Glomerular endothelial cell (primary cell): ENCODE data around the gene MAP3K9. TPM values are rescaled to one million over a fixed set of nuclear protein-coding genes. Genes with fewer than 3 reads are reported as not detected.

Source experiments
- DNase-seq: peaks from one replicate; pipeline ENCODE4 v3.0.0-alpha.2; 2011; ENCODE audit warnings: low read depth, low spot score; ENCODE audit errors: extremely low read depth
- total RNA-seq: library from RNA; depleted of rRNA; stranded (reverse); fragments of >200 nt; gene quantifications from 2 replicates; pipeline ENCODE4 v1.2.3, GENCODE V29; 2015

Gene MAP3K9
- total RNA-seq, 1 donor from 2014 or later = 0.88 TPM

DNA sequence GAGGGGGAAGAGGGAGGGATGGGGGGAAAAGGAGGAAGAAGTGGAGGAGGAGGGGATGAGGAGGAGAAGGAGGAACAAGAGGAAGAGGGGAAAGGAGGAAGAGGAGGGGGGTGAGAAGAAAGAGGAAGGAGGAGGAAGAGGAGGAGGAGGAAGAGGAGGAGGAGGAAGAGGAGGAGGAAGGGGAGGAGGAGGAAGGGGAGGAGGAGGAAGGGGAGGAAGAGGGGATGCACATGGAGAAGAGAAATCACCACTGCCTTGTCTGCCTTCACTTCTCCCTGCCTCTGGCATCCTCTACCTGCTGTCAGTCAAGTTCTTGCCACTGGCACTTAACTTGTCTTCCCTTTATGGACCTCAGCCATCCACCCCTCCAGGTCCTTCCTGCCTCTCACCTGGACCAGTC, 107.7 kb downstream of the MAP3K9 start:
- DNase-seq = no peak

DNA sequence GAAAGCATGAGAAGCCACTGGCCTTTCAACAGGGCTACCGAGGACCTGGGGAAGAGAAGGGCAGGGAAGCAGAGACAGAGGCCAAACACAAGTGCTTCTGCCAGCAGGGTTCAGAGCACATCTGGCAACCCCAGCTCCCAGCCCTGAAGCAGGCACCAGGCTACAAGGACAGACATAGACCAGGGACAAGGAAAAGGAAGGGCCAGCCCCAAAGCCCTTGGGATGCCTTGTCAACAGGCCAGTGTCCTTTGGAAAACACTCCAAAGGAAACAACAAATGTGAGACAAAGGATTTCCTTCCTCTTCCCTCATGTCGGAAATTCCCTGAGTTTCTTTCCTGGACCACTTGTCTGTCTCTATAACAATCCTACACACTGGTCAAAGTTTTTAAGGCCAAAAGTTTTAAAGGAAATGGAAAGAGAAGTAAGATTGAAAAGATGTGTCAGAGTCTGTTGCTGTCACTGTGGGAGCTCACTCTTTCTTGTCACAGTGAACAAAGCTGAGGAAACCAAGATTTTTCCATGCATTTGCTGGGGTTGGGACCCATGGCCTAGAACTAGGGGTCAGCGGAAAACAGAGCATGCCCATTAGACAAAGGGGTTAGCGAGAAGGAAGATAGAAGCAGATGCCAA, 108.2 kb downstream of the MAP3K9 start:
- DNase-seq = no peak

- no peak for DNase-seq
Observed at GRCh38 chr14:70699646-70700045, 109.7 kb downstream of the MAP3K9 start.

DNA sequence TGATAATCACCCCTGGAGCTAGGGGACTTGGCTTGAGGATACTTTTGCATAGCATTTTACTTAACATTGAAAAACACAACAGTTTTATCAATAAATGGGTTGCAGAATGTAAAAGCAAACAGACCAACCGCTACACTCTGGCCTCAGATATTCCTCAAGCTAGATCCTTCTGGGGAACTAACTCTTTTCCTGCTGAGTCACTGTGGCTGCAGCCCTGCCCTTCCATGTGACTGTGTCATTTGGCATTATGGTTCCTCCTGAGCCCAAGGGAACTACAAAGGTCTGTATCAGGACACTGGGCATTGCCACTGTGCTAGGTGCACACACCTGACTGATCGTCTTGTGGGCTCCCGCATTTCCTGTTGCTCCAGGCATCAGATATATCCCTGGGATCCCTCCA, 111.0 kb downstream of the MAP3K9 start:
- DNase-seq = no peak

- DNase-seq = no peak
Observed at GRCh38 chr14:70697701-70698100, 111.6 kb downstream of the MAP3K9 start.

- no peak for DNase-seq
Observed at GRCh38 chr14:70696026-70696425, 113.3 kb downstream of the MAP3K9 start.

DNA sequence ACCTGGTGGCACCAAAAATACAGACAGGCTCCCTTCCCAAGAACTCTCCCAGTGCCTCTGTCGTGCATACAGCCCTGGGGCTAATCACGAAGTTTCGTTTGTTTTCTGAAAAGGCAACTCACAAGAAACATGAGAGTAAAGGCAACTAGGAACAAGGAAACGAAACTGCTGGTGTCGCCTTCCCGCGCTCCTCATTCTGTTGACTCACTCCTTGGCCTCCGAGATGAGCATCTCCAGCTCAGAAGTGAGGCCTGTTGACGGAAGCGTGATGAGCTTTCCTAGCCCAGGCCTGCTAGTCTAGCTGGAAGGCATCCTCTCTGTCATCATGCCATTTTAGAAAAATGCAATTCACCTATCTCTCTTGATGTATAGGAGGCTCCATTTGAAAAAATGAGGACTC, 117.1 kb downstream of the MAP3K9 start:
- no peak for DNase-seq

- no peak for DNase-seq
Observed at GRCh38 chr14:70685474-70686197, 123.7 kb downstream of the MAP3K9 start.

DNA sequence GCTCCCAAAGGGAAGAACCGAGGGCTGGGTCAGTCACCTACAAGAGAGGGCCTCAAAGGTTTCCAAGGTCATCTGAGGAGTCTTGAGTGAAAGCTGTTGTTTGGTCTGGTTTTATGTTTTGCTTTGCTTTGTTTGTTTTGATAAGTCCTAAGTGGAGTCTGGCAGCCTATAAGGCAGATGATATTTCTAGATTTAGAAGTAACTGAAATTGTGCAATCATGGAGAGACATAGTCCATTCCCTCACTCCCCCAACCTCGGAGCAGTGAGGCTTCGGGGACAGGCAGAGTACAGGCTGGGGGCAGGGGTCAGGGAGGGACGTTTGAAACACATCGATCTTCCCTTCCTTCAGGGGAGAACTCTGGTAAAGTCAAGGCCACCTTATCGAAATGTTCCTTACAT, 125.3 kb downstream of the MAP3K9 start:
- DNase-seq = no peak

GRCh38 chr14:70680748-70681147, 128.6 kb downstream of the MAP3K9 start:
- no peak for DNase-seq

- DNase-seq = no peak
Observed at GRCh38 chr14:70677341-70677740, 132.0 kb downstream of the MAP3K9 start.

Other genes starting within 250 kb of the MAP3K9 start
- 24.0 and 26.8 TPM in 2 replicates for gene MED6, start 208.9 kb downstream of the MAP3K9 start, total RNA-seq
- 0.76 and 4.3 TPM in 2 replicates for gene TTC9, start 167.6 kb downstream of the MAP3K9 start, total RNA-seq
- gene PCNX1, start 97.9 kb upstream of the MAP3K9 start, total RNA-seq = 22.9 and 27.9 TPM in 2 replicates